Tibial nerve (tissue), 4 donors: Measurements from ENCODE around the gene GNA12. TPM values are rescaled to one million over a fixed set of nuclear protein-coding genes. Genes with fewer than 3 reads are reported as not detected.

Experiments
- DNase-seq, 2 donors: peaks; one replicate each; pipeline ENCODE4 v3.0.0-alpha.2; 2019; ENCODE audit warnings: low spot score in 2 of 2
- H3K27ac ChIP-seq, 4 donors: fragments of 200-600 bp; sonication (generic) in 3 of 4; one replicate each; pipeline ENCODE4 v1.5.1; 2017 to 2019; ENCODE audit warnings: mild to moderate bottlenecking in 1 of 4
- H3K27me3 ChIP-seq, 2 donors: fragments of 200-600 bp; sonication (generic) in 1 of 2; one replicate each; pipeline versions ENCODE4 v1.5.1 to v1.6.0; 2017 to 2019
- H3K36me3 ChIP-seq, 3 donors: fragments of 200-600 bp; sonication (generic); one replicate each; pipeline ENCODE4 v1.5.1; 2018 to 2019
- H3K4me1 ChIP-seq, 4 donors: fragments of 200-600 bp; sonication (generic) in 3 of 4; one replicate each; pipeline ENCODE4 v1.5.1; 2017 to 2019
- H3K4me3 ChIP-seq, 4 donors: fragments of 200-600 bp; sonication (generic) in 3 of 4; one replicate each; pipeline ENCODE4 v1.5.1; 2017 to 2019; ENCODE audit warnings: mild to moderate bottlenecking in 1 of 4, moderate library complexity in 1 of 4
- H3K9me3 ChIP-seq, 4 donors: fragments of 200-600 bp; sonication (generic) in 3 of 4; one replicate each; pipeline ENCODE4 v1.5.1; 2017 to 2019
- EP300 ChIP-seq, 2 donors: sonication (generic); formaldehyde crosslinking; IDR thresholded peaks; one replicate each; pipeline ENCODE4 v1.6.1; 2017; ENCODE audit warnings: antibody characterized with exemption in 2 of 2, mild to moderate bottlenecking in 1 of 2
- POLR2A ChIP-seq, 2 donors: fragments of 450-650 bp; IDR thresholded peaks; one replicate each; pipeline ENCODE4 v1.6.1; 2017; ENCODE audit warnings: antibody characterized with exemption in 2 of 2, mild to moderate bottlenecking in 2 of 2, moderate library complexity in 2 of 2
- WGBS, 2 donors: methylation state at CpG; one replicate each; pipeline ENCODE4 v1.1.5; 2018; 5-methylcytosine and 5-hydroxymethylcytosine counted together
- total RNA-seq, 4 donors: library from RNA; depleted of rRNA; stranded (reverse); fragments of >200 nt; gene quantifications; one replicate each; pipeline ENCODE4 v1.1.0, GENCODE V29; 2016
- TF ChIP-seq, protein P1 (sequence below), 5 experiments: fragments of 200-600 bp in 3 of 5; fragments of 450-650 bp in 2 of 5; sonication (generic) in 3 of 5; IDR thresholded peaks; one replicate each; pipeline ENCODE4 v1.5.1; 2016 to 2019; ENCODE audit warnings: antibody characterized with exemption in 5 of 5, mild to moderate bottlenecking in 3 of 5, moderate library complexity in 2 of 5

GNA12 gene
- total RNA-seq, 4 donors from 2014 or later = 21.3 to 36.0 (median 29.4) TPM

DNA sequence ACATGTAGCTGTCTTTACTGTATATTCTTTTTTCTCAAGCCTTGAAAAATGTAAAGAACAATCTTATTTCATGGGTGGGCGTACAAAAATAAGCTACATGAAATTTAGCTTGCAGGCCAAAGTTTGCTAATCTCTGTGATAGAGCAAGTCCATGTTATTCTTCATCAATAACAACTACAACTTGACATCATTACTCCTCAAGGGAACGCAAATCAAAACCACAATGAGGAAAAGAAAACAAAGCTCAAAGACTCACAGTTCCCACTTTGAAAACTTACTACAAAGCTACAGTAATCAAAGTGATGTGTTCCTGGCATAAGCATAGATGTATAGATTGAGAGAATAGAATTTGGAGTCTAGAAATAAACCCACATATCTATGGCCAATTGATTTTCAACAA lies 62.5 kb downstream of the GNA12 start:
- WGBS, 2 donors = 70 to 74% methylated on average over 2 of the region's 2 CpGs

DNA sequence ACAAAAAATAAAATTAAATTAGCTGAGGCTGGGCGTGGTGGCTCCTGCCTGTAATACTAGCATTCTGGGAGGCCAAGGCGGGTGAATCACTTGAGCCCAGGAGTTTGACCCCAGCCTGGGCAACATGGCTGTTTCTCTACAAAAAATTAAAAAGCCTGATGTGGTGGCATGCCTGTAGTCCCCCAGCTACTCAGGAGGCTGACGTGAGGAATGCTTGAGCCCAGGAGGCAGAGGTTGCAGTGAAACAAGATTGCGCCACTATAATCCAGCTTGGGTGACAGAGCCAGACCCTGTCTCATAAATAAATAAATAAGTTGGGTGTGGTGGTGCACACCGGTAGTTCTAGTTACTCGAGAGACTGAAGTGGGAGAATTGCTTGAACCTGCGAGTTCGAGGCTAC lies 65.1 kb downstream of the GNA12 start:
- no peaks in the 10 kb centered on the region for H3K9me3 ChIP-seq
- TF ChIP-seq POLR2A (IDR thresholded peaks at IDR 0.05) (no peak), EP300 (IDR thresholded peaks at IDR 0.05) (no peak)
- TF ChIP-seq, protein P1, sequence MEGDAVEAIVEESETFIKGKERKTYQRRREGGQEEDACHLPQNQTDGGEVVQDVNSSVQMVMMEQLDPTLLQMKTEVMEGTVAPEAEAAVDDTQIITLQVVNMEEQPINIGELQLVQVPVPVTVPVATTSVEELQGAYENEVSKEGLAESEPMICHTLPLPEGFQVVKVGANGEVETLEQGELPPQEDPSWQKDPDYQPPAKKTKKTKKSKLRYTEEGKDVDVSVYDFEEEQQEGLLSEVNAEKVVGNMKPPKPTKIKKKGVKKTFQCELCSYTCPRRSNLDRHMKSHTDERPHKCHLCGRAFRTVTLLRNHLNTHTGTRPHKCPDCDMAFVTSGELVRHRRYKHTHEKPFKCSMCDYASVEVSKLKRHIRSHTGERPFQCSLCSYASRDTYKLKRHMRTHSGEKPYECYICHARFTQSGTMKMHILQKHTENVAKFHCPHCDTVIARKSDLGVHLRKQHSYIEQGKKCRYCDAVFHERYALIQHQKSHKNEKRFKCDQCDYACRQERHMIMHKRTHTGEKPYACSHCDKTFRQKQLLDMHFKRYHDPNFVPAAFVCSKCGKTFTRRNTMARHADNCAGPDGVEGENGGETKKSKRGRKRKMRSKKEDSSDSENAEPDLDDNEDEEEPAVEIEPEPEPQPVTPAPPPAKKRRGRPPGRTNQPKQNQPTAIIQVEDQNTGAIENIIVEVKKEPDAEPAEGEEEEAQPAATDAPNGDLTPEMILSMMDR (IDR thresholded peaks at IDR 0.05) = no peak
- WGBS, 2 donors = 79 to 83% methylated on average over 8 of the region's 8 CpGs
- no peaks in the 10 kb centered on the region for H3K27me3 ChIP-seq
- no peak for DNase-seq
- no peaks in the 10 kb centered on the region for H3K4me1 ChIP-seq
- no peak overlapping the region for H3K4me3 ChIP-seq
- H3K36me3 ChIP-seq = peaks cover 0 to 26% (median 0%) of the 10 kb centered on the region in 3 donors
- peak overlapping the region in 1 of 4 donors; percentile 43 for H3K27ac ChIP-seq

More for the DNA sequence above, 62.5 kb downstream of the GNA12 start:
- Histone ChIP-seq H3K4me3 (no peak overlapping the region), H3K36me3 (peaks cover 0 to 27% (median 0%) of the 10 kb centered on the region in 3 donors), H3K27ac (peak overlapping the region in 1 of 4 donors; percentile 16), H3K9me3 (no peaks in the 10 kb centered on the region), H3K4me1 (peaks cover 0 to 8% (median 0%) of the 10 kb centered on the region in 4 donors), H3K27me3 (no peaks in the 10 kb centered on the region)
- TF ChIP-seq, protein P1 (IDR thresholded peaks at IDR 0.05) = no peak
- TF ChIP-seq POLR2A (IDR thresholded peaks at IDR 0.05) (no peak), EP300 (IDR thresholded peaks at IDR 0.05) (no peak)
- DNase-seq = no peak

DNA sequence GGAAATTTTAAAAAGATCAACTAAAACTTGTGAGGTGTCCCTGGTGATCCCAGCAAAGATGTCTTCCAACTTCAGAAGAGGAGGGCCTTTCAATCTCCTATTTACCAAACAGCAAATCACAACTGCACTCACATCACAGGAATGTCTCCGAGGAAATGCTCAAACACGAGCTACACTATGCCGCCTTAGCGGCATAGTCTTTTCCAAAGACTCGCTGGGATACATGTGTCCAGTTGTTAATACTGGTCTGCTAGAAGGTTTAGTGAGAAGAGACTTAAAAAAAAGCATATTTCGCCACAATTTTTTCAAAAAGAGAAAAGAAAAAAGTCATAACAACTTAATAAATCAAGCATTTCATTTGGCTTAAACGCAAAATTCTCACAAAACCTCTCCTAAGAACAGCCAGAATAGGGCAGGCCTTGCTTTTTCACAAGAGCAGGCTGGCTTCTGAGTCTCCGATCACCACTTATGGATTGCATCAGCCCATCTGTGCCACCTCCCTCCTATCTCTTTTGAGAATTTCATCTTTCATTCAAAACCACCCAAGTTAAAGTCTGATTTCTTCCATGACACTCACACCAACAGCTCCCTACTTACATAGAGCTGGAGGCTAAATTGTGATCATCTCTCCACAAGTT lies 66.1 kb downstream of the GNA12 start:
- TF ChIP-seq EP300 (IDR thresholded peaks at IDR 0.05) (no peak), POLR2A (IDR thresholded peaks at IDR 0.05) (no peak)
- TF ChIP-seq, protein P1 (IDR thresholded peaks at IDR 0.05) = no peak
- peak overlapping the region in 2 of 4 donors; percentile 13 to 43 for H3K27ac ChIP-seq
- whole genome bisulfite sequencing, 2 donors = 80 to 82% methylated on average over 8 of the region's 8 CpGs

DNA sequence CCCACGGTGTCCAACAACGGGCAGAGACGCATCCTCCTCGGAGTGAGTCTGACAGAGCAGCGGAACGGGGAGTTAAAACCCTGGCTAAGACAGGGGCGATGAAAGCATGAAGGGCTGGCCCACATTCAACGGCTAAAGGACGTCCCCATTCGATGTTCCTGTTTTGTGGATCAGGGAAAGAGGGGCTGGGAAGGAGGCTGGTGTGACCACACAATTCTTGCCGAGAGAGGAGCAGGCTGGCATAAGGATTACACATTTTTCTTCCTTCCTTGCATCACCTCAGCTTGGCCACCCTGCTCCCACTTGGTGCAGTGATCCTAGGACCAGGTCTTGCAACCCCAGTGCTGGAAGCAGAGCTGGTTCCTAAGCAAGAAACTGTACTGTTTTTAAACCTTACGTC lies 67.7 kb downstream of the GNA12 start:
- H3K27ac ChIP-seq = no peak overlapping the region
- H3K4me3 ChIP-seq = no peak overlapping the region
- WGBS, 2 donors = 95 to 98% methylated on average over 12 of the region's 12 CpGs
- DNase-seq = no peak
- H3K4me1 ChIP-seq = no peaks in the 10 kb centered on the region
- H3K27me3 ChIP-seq = no peaks in the 10 kb centered on the region
- TF ChIP-seq, protein P1 (IDR thresholded peaks at IDR 0.05) = no peak
- TF ChIP-seq POLR2A (IDR thresholded peaks at IDR 0.05) = no peak
- TF ChIP-seq EP300 (IDR thresholded peaks at IDR 0.05) = no peak
- peaks cover 0 to 42% (median 0%) of the 10 kb centered on the region in 3 donors for H3K36me3 ChIP-seq
- H3K9me3 ChIP-seq = no peaks in the 10 kb centered on the region

More for the DNA sequence above, 66.1 kb downstream of the GNA12 start:
- Histone ChIP-seq H3K27me3 (no peaks in the 10 kb centered on the region), H3K9me3 (no peaks in the 10 kb centered on the region), H3K4me3 (no peak overlapping the region), H3K36me3 (peaks cover 0 to 36% (median 0%) of the 10 kb centered on the region in 3 donors), H3K4me1 (no peaks in the 10 kb centered on the region)
- no peak for DNase-seq

DNA sequence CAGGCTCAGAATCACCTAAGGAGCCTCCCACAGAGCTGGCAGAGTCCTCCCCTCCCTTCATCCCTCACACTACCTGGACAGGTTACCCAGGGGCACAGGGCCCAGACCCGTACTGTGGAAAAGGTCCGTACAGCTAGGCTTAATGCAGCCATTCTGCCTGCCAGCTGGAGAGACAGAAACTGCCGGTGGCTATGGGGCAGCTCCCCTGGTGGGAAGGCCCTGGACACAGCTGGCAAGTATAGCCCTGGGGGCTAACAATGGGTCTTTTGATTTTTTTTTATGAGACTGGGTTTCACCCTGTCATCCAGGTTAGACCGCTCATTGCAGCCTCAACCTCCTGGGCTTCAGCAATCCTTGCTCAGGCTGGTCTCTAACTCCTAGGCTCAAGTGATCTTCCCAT lies 68.3 kb downstream of the GNA12 start:
- peaks cover 0 to 42% (median 0%) of the 10 kb centered on the region in 3 donors for H3K36me3 ChIP-seq
- DNase-seq = no peak
- TF ChIP-seq EP300 (IDR thresholded peaks at IDR 0.05) (no peak), POLR2A (IDR thresholded peaks at IDR 0.05) (no peak)
- TF ChIP-seq, protein P1 (IDR thresholded peaks at IDR 0.05) = no peak
- H3K9me3 ChIP-seq = no peaks in the 10 kb centered on the region
- no peaks in the 10 kb centered on the region for H3K4me1 ChIP-seq
- no peaks in the 10 kb centered on the region for H3K27me3 ChIP-seq
- no peak overlapping the region for H3K4me3 ChIP-seq
- WGBS, 2 donors = 72 to 79% methylated on average over 2 to 4 of the region's 4 CpGs
- H3K27ac ChIP-seq = no peak overlapping the region
